Left kidney (tissue), 2 donors: ENCODE measurements around the gene TMEM63C. TPM values are rescaled to one million over a fixed set of nuclear protein-coding genes. Genes with fewer than 3 reads are reported as not detected.
A peak's percentile ranks its signal among the peaks of the same experiment; 100 is the strongest.

ENCODE experiments used
- DNase-seq: peaks from one replicate; pipeline ENCODE4 v3.0.0-alpha.2; 2013
- polyA plus RNA-seq: library from polyadenylated mRNA; unstranded; fragments of 120-200 nt; gene quantifications from one replicate; pipeline ENCODE4 v1.2.1, GENCODE V29; 2013; ENCODE audit not compliant: insufficient read length

The TMEM63C gene
- polyA plus RNA-seq, 1 donor, result 2.8 TPM

GRCh38 chr14:77197988-77198387 is 16.4 kb downstream of the TMEM63C start:
- no peak for DNase-seq

GRCh38 chr14:77198561-77198960 is 17.0 kb downstream of the TMEM63C start:
- DNase-seq, result no peak

GRCh38 chr14:77199590-77199989 is 18.0 kb downstream of the TMEM63C start:
- no peak for DNase-seq

DNA sequence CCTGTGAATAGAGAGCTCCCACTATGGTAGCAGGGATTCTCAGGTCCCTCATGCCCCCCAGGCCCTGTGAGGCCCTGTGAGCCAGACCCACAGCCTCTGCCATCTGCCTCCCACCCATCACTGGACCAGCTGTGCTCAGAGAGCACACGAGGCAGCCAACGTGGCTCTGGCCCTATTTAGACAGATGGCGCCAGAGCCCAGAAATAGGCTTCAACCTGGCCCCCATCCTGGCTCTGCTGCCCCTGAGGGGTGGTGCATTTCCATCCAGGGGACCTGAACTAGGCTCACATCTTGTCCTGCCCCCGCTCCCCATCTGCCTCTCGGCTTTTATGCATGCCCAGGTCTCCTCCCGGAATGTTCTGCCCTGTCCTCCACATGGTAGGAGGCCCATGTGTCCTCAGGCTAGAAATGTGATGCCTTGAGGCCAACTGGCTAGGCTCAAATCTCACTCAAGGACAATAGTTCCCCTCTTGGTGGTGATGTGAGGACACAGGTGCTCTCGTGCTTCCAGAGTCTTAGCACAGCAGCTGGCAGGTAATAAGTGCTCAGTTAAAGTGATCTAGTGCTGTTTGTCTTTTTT is 18.9 kb downstream of the TMEM63C start:
- DNase-seq, result no peak

DNA sequence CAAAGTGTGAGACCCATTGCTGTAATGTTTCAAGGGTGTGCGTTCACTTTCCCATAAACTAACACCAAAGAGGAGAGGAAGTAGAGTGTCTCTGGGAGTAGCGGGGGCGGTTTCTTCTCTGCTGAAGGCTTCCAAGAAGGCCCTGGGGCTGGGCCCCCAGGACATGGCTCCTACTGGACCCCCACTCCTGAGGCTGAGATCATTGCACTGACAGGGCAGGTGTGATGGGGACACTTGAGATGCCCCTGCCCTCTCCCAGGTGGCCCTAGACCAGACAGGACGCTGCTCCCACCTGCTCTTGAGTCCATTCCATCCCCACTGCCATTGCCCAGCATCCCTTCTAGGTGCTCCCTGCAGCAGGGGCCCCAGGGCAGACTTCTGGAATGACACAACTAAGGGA is 20.1 kb downstream of the TMEM63C start:
- DNase-seq, result no peak

DNA sequence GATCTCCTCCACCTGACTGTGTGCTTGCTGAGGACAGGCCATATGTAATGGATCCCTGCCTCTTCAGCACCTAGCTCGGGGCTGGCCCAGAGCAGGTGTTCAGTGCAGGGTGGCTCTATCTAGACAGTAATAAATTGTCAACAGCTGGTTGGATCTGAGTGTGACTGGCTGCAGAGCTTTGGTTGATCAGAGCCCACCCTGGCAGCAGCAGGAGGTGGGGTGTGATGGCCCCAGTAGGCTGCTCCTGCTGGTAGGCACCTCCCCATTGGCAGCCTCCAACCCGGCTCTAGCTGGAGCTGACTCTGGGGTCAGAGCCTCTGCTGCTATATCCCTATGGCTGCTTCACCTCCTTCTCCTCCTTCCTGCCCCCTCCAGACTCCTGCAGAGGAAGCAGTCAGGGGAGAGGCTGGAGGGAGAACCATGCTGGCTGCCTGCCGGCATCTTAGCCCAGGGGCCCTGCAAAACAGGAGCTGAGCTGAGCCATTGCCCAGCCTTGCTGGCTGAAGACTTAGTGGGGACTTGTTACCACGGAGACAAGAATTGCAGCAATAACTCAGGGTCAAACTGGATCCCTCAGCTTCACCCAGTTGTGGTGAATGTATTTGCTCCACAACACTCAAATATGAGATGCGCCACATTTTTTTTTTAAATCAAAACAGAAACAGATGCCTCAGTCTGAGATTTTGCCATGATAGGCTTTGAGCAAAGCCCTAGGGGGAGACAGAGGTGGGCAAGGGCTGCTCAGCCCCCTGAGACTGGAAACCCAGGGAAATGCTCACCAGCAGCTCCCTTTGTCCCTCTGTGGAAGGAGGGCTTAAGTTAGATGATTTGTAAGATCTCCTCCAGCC is 22.2 kb downstream of the TMEM63C start:
- DNase-seq, result no peak

GRCh38 chr14:77204459-77204771 is 22.8 kb downstream of the TMEM63C start:
- no peak for DNase-seq

- no peak for DNase-seq
Observed at GRCh38 chr14:77204907-77205306, 23.3 kb downstream of the TMEM63C start.

GRCh38 chr14:77205566-77205965 is 24.0 kb downstream of the TMEM63C start:
- no peak for DNase-seq

DNA sequence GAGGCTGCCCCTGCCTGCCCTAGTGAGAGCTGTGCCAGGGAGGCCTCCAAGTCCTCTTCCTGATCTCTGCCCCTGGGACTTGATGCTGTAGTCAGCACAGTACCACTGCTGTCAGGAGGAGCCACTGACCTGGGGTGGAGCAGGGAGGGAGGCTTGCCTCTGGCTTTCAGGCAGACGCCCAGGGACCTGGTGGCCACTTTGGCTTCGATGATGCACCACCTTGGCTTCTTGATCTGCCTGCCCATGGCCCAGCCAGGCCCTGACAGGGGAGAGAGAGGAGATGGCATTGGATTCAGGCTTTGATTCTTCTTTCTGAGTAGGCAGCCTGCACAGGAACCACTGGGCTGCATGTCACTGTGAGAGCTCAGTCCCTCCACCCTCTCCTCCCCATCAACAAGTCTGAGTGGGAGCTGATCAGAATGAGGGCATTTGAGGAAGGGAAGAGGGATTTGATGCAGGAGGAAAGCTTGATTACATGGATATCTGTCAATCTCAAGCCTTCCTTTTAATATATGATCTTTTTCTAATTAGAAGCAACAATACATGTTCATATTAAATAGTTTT is 24.7 kb downstream of the TMEM63C start:
- no peak for DNase-seq

DNA sequence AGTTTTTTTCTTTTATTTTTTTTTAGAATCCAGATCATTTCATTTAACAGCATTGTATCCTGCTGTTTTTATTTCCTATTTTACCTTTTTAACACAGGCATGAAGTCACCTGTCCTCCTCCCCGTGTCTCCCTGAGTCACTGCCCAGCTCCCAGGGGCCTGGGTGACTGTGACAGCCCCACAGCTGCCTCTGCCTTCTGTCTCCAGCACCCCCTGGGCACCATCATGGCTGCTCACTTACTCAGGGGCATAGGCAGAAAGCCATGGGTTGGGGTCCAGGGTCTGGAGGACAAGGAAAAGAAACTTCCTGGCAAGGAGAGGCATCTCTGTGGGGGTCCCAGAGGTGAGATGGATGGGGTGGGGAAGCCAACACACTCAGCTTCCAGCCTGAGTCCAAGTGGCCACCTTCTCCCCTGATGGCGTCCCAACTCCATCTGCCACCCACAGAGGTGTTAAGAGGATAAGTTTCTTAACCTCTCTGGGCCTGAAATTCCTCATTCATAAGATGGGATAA is 25.3 kb downstream of the TMEM63C start:
- DNase-seq, result no peak

- DNase-seq, result peak; percentile 88
Observed at GRCh38 chr14:77208291-77208978, 26.8 kb downstream of the TMEM63C start.

GRCh38 chr14:77208979-77209318 is 27.4 kb downstream of the TMEM63C start:
- no peak for DNase-seq

- DNase-seq, result no peak
Observed at GRCh38 chr14:77212097-77212870, 30.7 kb downstream of the TMEM63C start.

DNA sequence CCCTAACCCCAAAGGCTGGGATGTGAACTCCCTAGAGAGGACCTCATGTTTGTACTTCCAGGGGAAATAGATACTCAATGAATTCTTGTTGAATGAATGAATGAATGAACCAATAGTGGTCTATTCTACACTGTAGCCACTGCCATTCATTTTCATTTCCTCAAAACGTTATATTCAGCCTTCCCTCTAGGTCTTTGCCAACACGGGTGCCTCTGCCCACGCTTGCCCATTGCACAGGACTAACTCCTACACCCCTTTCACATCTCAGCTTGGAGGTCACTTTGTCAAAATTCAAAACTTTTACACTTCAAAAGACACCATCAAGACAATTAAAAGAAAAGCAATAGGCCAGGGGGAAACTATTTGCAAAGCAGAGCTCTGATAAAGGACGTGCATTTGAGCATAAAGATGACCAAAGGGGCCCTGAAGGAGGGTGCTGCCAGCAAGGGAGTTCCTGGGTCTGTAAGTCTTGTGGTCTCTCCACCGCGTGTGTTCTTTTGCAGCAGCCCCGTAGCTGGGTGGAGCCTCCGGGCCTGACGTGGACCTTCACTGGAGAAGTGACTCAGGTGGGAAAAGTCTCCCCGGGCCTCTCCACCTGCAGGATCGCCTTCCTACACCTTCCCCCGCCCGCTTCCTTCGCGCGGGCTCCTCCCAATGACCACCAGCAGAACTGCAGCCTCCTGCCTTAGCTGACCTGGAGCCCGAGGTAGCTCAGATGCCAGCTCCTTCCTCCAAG is 31.5 kb downstream of the TMEM63C start:
- peak; percentile 32 for DNase-seq

DNA sequence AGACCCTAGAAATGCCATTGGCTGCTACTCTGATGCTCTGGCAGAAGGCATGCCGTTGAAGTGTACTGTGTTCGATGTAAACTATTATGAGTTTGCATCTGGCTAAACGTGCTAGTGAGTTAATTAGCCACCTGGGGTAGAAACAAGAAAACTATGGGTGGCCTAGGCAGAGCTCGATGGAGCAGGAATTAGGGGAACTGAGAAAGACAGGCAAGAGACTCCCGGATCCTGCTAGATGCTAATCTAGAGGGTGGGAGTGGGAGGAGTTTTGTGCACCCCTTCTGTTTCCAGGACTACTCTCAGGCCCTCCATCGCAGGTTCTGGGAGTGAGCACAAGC is 32.0 kb downstream of the TMEM63C start:
- no peak for DNase-seq

- DNase-seq, result no peak
Observed at GRCh38 chr14:77214216-77214615, 32.6 kb downstream of the TMEM63C start.

GRCh38 chr14:77217551-77217950 is 36.0 kb downstream of the TMEM63C start:
- no peak for DNase-seq

DNA sequence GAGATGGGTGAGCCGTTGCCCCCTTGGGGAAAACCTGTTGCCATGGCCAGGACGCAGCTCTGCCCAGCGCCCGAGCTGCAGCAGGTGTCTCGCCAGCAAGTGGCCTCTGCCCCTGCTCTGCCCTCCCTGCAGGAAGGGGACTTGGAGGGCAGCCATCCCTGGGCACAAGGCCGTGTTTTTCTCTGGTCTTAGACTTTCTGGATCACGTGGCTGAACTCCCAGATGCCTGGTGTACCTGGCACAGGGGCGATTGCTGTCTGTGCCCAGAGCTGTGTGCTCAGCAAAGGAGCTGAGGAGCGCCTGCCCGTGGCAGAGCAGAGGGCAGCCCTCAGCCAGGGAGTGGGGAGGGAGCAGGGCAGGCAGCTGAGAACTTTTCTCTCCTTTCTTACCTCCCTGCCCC is 38.0 kb downstream of the TMEM63C start:
- DNase-seq, result no peak

DNA sequence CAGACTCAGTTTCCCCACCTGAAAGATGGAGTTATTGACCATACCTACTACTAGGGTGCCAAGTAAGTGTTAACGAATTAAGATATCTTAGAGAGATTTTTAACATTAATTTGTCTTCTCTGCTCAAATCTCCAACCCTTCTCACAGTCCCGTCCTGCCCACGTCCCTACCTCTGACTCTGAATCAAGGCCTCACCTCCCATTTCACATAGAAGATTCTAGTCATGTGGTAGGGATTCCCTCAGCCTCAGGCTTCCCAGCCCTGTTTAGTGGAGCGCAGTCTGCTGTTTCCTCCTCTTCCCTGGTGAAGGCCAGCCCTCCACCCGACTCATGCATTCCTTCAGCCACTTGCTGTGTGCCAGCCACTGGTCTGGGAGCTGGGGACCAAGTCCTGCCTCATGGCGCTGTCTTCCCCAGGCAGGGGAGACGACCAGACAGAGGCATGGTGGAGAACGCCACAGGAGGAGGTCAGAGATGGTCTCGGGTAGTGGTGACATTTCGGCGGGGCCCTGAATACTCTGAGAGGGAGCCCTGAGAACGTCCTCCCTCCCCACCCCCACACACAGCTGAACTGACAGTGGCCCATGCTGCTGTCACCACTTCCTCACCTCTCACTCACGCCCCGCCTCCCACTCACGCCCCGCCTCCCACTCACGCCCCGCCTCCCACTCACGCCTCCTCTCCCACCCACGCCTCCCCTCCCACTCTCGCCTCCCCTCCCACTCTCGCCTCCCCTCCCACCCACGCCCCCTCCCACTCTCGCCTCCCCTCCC is 38.8 kb downstream of the TMEM63C start:
- no peak for DNase-seq
